Esophagus muscularis mucosa (tissue), 4 donors: ENCODE measurements around the gene SORCS2. TPM values are rescaled to one million over a fixed set of nuclear protein-coding genes. Genes with fewer than 3 reads are reported as not detected.

Source experiments
- DNase-seq: peaks from one replicate; pipeline ENCODE4 v3.0.0-alpha.2; 2017; ENCODE audit errors: extremely low spot score
- H3K27ac ChIP-seq, 4 donors: fragments of 200-600 bp; sonication (generic); replicated peaks in 1 of 4; 1 replicate in 3 of 4; 2 replicates in 1 of 4; pipeline ENCODE4 v1.5.1; 2016 to 2019; ENCODE audit warnings: mild to moderate bottlenecking in 1 of 4
- H3K27me3 ChIP-seq, 4 donors: fragments of 200-600 bp; sonication (generic); one replicate each; pipeline versions ENCODE4 v1.5.1 to v1.6.0; 2016 to 2019
- H3K36me3 ChIP-seq, 4 donors: fragments of 200-600 bp; sonication (generic); one replicate each; pipeline ENCODE4 v1.5.1; 2016 to 2019
- H3K4me1 ChIP-seq, 4 donors: fragments of 200-600 bp; sonication (generic); one replicate each; pipeline ENCODE4 v1.5.1; 2016 to 2019
- H3K4me3 ChIP-seq, 4 donors: fragments of 200-600 bp; sonication (generic); 1 replicate in 2 of 4; 2 replicates in 2 of 4; pipeline ENCODE4 v1.5.1; 2016 to 2019; ENCODE audit warnings: mild to moderate bottlenecking in 4 of 4, moderate library complexity in 1 of 4
- H3K9me3 ChIP-seq, 4 donors: fragments of 200-600 bp; sonication (generic); 1 replicate in 3 of 4; 2 replicates in 1 of 4; pipeline ENCODE4 v1.5.1; 2016 to 2019
- CTCF ChIP-seq, 3 experiments: fragments of 200-600 bp in 2 of 3; fragments of 450-650 bp in 1 of 3; sonication (generic) in 2 of 3; IDR thresholded peaks; one replicate each; pipeline ENCODE4 v1.5.1; 2017 to 2019; ENCODE audit warnings: antibody characterized with exemption in 3 of 3, mild to moderate bottlenecking in 2 of 3, moderate library complexity in 1 of 3
- EP300 ChIP-seq: sonication (generic); formaldehyde crosslinking; IDR thresholded peaks from one replicate; pipeline ENCODE4 v1.6.1; 2017; ENCODE audit warnings: antibody characterized with exemption
- POLR2A ChIP-seq: fragments of 450-650 bp; IDR thresholded peaks from one replicate; pipeline ENCODE4 v1.6.1; 2017; ENCODE audit warnings: antibody characterized with exemption, moderate library complexity, mild to moderate bottlenecking, low read depth
- POLR2AphosphoS5 ChIP-seq, 2 donors: sonication (generic); formaldehyde crosslinking; IDR thresholded peaks; one replicate each; pipeline ENCODE4 v1.6.1; 2017; ENCODE audit warnings: antibody characterized with exemption in 2 of 2
- WGBS: methylation state at CpG from one replicate; pipeline ENCODE4 v1.1.5; 2018; 5-methylcytosine and 5-hydroxymethylcytosine counted together
- intact Hi-C: fragments of 100-400 bp; cut with DNase I; formaldehyde crosslinking; loops from one replicate; pipeline ENCODE4 v1.15.1; 2023
- total RNA-seq, 4 donors: library from RNA; depleted of rRNA; stranded (reverse); fragments of >200 nt; gene quantifications; one replicate each; pipeline versions ENCODE4 v1.1.0 to v1.2.1, GENCODE V29; 2016

The SORCS2 gene
- total RNA-seq, 4 donors from 2014 or later = 3.3 to 10.1 (median 4.3) TPM

GRCh38 chr4:7295911-7296660, 103.7 kb downstream of the SORCS2 start:
- H3K27me3 ChIP-seq = no peaks in the 10 kb centered on the region
- TF ChIP-seq EP300 (no peak), CTCF (IDR thresholded peaks at IDR 0.05) (peak; percentile 67 to 73 (median 67)), POLR2A (no peak), POLR2AphosphoS5 (IDR thresholded peaks at IDR 0.05) (no peak)
- H3K4me1 ChIP-seq = peaks cover 10 to 29% (median 24%) of the 10 kb centered on the region in 4 donors
- no peak for DNase-seq
- H3K9me3 ChIP-seq = no peaks in the 10 kb centered on the region
- 70% methylated on average over 9 of the region's 19 CpGs for WGBS
- H3K27ac ChIP-seq = peak overlapping the region in 2 of 4 donors; percentile 41 to 62
- intact Hi-C loops = loop anchor here (1.0 kb wide), 1 partner anchor 104 kb away; the partner anchor contains the start of gene SORCS2
- no peaks in the 10 kb centered on the region for H3K36me3 ChIP-seq
- no peak overlapping the region for H3K4me3 ChIP-seq

GRCh38 chr4:7296661-7297335, 104.5 kb downstream of the SORCS2 start:
- Histone ChIP-seq H3K9me3 (no peaks in the 10 kb centered on the region), H3K36me3 (no peaks in the 10 kb centered on the region), H3K27me3 (no peaks in the 10 kb centered on the region), H3K27ac (no peak overlapping the region), H3K4me3 (no peak overlapping the region), H3K4me1 (peaks cover 6 to 22% (median 16%) of the 10 kb centered on the region in 4 donors)
- no peak for DNase-seq
- intact Hi-C loops = no loop called here
- no peak for TF ChIP-seq POLR2AphosphoS5 (IDR thresholded peaks at IDR 0.05)
- TF ChIP-seq CTCF (IDR thresholded peaks at IDR 0.05) = no peak
- no peak for TF ChIP-seq POLR2A
- no peak for TF ChIP-seq EP300
- whole genome bisulfite sequencing = 85% methylated on average over 18 of the region's 23 CpGs

GRCh38 chr4:7297374-7297773, 105.0 kb downstream of the SORCS2 start:
- no peak for DNase-seq
- Histone ChIP-seq H3K4me1 (peaks cover 5 to 18% (median 13%) of the 10 kb centered on the region in 4 donors), H3K27me3 (no peaks in the 10 kb centered on the region), H3K4me3 (no peak overlapping the region), H3K36me3 (no peaks in the 10 kb centered on the region), H3K27ac (no peak overlapping the region), H3K9me3 (no peaks in the 10 kb centered on the region)
- WGBS = 62% methylated on average over 9 of the region's 9 CpGs
- no peak for TF ChIP-seq CTCF (IDR thresholded peaks at IDR 0.05)
- TF ChIP-seq POLR2A = no peak
- no peak for TF ChIP-seq EP300
- TF ChIP-seq POLR2AphosphoS5 (IDR thresholded peaks at IDR 0.05) = no peak
- intact Hi-C loops = no loop called here

- no peak overlapping the region for H3K4me3 ChIP-seq
- WGBS = 86% methylated on average over 8 of the region's 8 CpGs
- DNase-seq = no peak
- H3K36me3 ChIP-seq = no peaks in the 10 kb centered on the region
- intact Hi-C loops = loop anchor here (1.0 kb wide), 1 partner anchor 107 kb away; no protein-coding TSS in a partner anchor
- TF ChIP-seq POLR2A (no peak), EP300 (no peak), CTCF (IDR thresholded peaks at IDR 0.05) (no peak), POLR2AphosphoS5 (IDR thresholded peaks at IDR 0.05) (no peak)
- H3K27me3 ChIP-seq = no peaks in the 10 kb centered on the region
- H3K9me3 ChIP-seq = no peaks in the 10 kb centered on the region
- H3K27ac ChIP-seq = no peak overlapping the region
- H3K4me1 ChIP-seq = peaks cover 5 to 17% (median 13%) of the 10 kb centered on the region in 4 donors
Measured at GRCh38 chr4:7297881-7298280, 105.5 kb downstream of the SORCS2 start.
